ENCODE data around the gene PLAU. TPM values are rescaled to one million over a fixed set of nuclear protein-coding genes. Genes with fewer than 3 reads are reported as not detected.

Gene PLAU
- total and polyA plus RNA-seq, 9 of the 15 experiments (the other 6 are each of a cell fraction or from before 2014, with no cell fraction given), result 2.1 to 16.9 (median 3.3) TPM

GRCh38 chr10:73940634-73941221 is 29.8 kb downstream of the PLAU start (continued):
- TF ChIP-seq MGA (IDR thresholded peaks at IDR 0.05) (peak; percentile 81), HMGN3 (IDR thresholded peaks at IDR 0.05; ENCODE audit: borderline replicate concordance, extremely low read depth, insufficient read length, low read depth, low read length) (peak; percentile 84), TARDBP (IDR thresholded peaks at IDR 0.05) (peak; percentile 77; the same call in 1 of the 2 replicates), E2F8 (IDR thresholded peaks at IDR 0.05; ENCODE audit: low read depth, partially characterized antibody) (peak; percentile 44), JUND (IDR thresholded peaks at IDR 0.05; ENCODE audit: borderline replicate concordance, low read depth, low read length) (peak; percentile 55; the same call in 1 of the 2 replicates), JUND (tag; IDR thresholded peaks at IDR 0.05; ENCODE audit: borderline replicate concordance, low read depth, low read length) (peak; percentile 13; the same call in 1 of the 3 replicates), RNF2 (IDR thresholded peaks at IDR 0.05) (peak; percentile 18; the same call in 1 of the 2 replicates), GABPB1 (CRISPR knock-in tag; IDR thresholded peaks at IDR 0.05) (peak; percentile 78), C11orf30 (IDR thresholded peaks at IDR 0.05; ENCODE audit: low read depth) (no peak), SREBF2 (CRISPR knock-in tag; IDR thresholded peaks at IDR 0.05) (no peak), HMG20A (CRISPR knock-in tag; conservative IDR thresholded peaks at IDR 0.05) (no peak), EP300 (IDR thresholded peaks at IDR 0.05; ENCODE audit: low read length) (0 out of 2 replicates have a peak, but pooled peaks have one; percentile 12), ZNF507 (tag; conservative IDR thresholded peaks at IDR 0.05) (no peak), NRF1 (conservative IDR thresholded peaks at IDR 0.05 in 1 of 2, IDR thresholded peaks at IDR 0.05 in 1 of 2) (peak in 1 of 2 experiments; percentile 31; a peak in 2 of 4 replicates), POLR2A (conservative IDR thresholded peaks at IDR 0.05) (peak; percentile 41; the same call in 1 of the 2 replicates), CREM (IDR thresholded peaks at IDR 0.05; ENCODE audit: low read depth) (peak; percentile 60; the same call in 1 of the 2 replicates)

Data from K562 (cell line).